H1 (cell line): ENCODE results near the gene ZBTB7B. TPM values are rescaled to one million over a fixed set of nuclear protein-coding genes. Genes with fewer than 3 reads are reported as not detected.

Experiments used
- CTCF ChIA-PET: fragments of 300-600 bp; sonication (Branson Sonifier 250); formaldehyde crosslinking; loops from one replicate; lab custom pipeline; 2021; ENCODE audit not compliant: partially characterized antibody; lab: Charles Lee
- POLR2A ChIA-PET: fragments of 300-600 bp; sonication (Branson Sonifier 250); formaldehyde crosslinking; loops from one replicate; lab custom pipeline; 2021; ENCODE audit warnings: inconsistent platforms; ENCODE audit not compliant: partially characterized antibody; lab: Charles Lee
- DNase-seq, 2 experiments: peaks; one replicate each; pipeline versions ENCODE4 v3.0.0 to v3.0.0-alpha.2; 2010 to 2022; ENCODE audit warnings: low spot score in 2 of 2, low read depth in 1 of 2, mixed read lengths in 1 of 2
- FAIRE-seq: peaks from 2 replicates; lab custom pipeline; 2011; peaks lifted over from hg19 to GRCh38; lab: Jason Lieb, UNC
- H2AFZ ChIP-seq: 2 replicates; pipeline ENCODE4 v1.8.1; 2012; ENCODE audit warnings: low read length, inconsistent platforms
- H2AK5ac ChIP-seq: 2 replicates; pipeline ENCODE4 v1.6.1; 2013; ENCODE audit warnings: low read depth, low read length
- H2BK120ac ChIP-seq: replicated peaks from 2 replicates; pipeline ENCODE3; 2013; ENCODE audit warnings: low read depth, low read length, inconsistent platforms
- H2BK12ac ChIP-seq: 2 replicates; pipeline ENCODE4 v1.6.1; 2013; ENCODE audit warnings: low read depth, low read length
- H2BK15ac ChIP-seq: 2 replicates; pipeline ENCODE4 v1.6.1; 2013; ENCODE audit warnings: low read length
- H2BK20ac ChIP-seq: 2 replicates; pipeline ENCODE4 v1.6.1; 2013; ENCODE audit warnings: low read length
- H2BK5ac ChIP-seq: 2 replicates; pipeline ENCODE4 v1.6.1; 2013; ENCODE audit warnings: low read depth, low read length
- H3K14ac ChIP-seq: 2 replicates; pipeline ENCODE4 v1.6.1; 2013; ENCODE audit warnings: inconsistent platforms; ENCODE audit not compliant: insufficient read length
- H3K18ac ChIP-seq: 2 replicates; pipeline ENCODE4 v1.6.1; 2013; ENCODE audit warnings: low read length; ENCODE audit errors: extremely low read depth
- H3K23ac ChIP-seq: 2 replicates; pipeline ENCODE4 v1.6.1; 2013; ENCODE audit warnings: inconsistent platforms; ENCODE audit not compliant: insufficient read length
- H3K23me2 ChIP-seq: 2 replicates; pipeline ENCODE4 v1.6.1; 2013; ENCODE audit warnings: low read depth, low read length
- H3K27ac ChIP-seq: 2 replicates; pipeline ENCODE4 v1.6.1; 2011; ENCODE audit warnings: low read depth, low read length, inconsistent platforms
- H3K27me3 ChIP-seq, 4 experiments: replicated peaks in 1 of 4; 1 replicate in 1 of 4; 2 replicates in 3 of 4; pipeline versions ENCODE4 v1.6.1 to v1.8.1; 2011 to 2013; ENCODE audit warnings: low read length in 3 of 4, mild to moderate bottlenecking in 3 of 4, inconsistent platforms in 2 of 4, mixed read lengths in 2 of 4, moderate library complexity in 1 of 4; ENCODE audit not compliant: control insufficient read depth in 3 of 4, insufficient read depth in 3 of 4; ENCODE audit errors: extremely low read depth in 1 of 4
- H3K36me3 ChIP-seq, 4 experiments: 2 replicates each; pipeline versions ENCODE4 v1.6.1 to v1.8.1; 2011 to 2013; ENCODE audit warnings: mild to moderate bottlenecking in 4 of 4, low read length in 3 of 4, moderate library complexity in 2 of 4, control low read depth in 1 of 4, inconsistent platforms in 1 of 4; ENCODE audit not compliant: insufficient read depth in 4 of 4, control insufficient read depth in 2 of 4
- H3K4ac ChIP-seq: replicated peaks from 2 replicates; pipeline ENCODE3; 2013; ENCODE audit warnings: low read length, low read depth, mixed read lengths, inconsistent platforms; ENCODE audit not compliant: insufficient read length
- H3K4me1 ChIP-seq, 4 experiments: replicated peaks in 1 of 4; 1 replicate in 1 of 4; 2 replicates in 3 of 4; pipeline versions ENCODE4 v1.6.1 to v1.8.1; 2011 to 2013; ENCODE audit warnings: low read length in 3 of 4, inconsistent platforms in 2 of 4, mixed read lengths in 1 of 4; ENCODE audit not compliant: insufficient read depth in 4 of 4, control insufficient read depth in 3 of 4
- H3K4me2 ChIP-seq, 2 experiments: 2 replicates each; pipeline versions ENCODE4 v1.6.1 to v1.8.1; 2011 to 2013; ENCODE audit warnings: low read depth in 2 of 2, low read length in 2 of 2, control low read depth in 1 of 2, inconsistent platforms in 1 of 2, mild to moderate bottlenecking in 1 of 2; ENCODE audit not compliant: insufficient read depth in 1 of 2
- H3K4me3 ChIP-seq, 4 experiments: fragments of 200-600, 300-600 bp in 1 of 4; sonication (generic), shearing (Covaris generic), sonication (Bioruptor Twin) in 1 of 4; 2 replicates each; pipeline versions ENCODE4 v1.5.1 to v1.8.1; 2011 to 2016; ENCODE audit warnings: low read length in 4 of 4, low read depth in 3 of 4, control low read depth in 2 of 4, inconsistent platforms in 2 of 4, mild to moderate bottlenecking in 2 of 4, mixed read lengths in 1 of 4, moderate library complexity in 1 of 4; ENCODE audit not compliant: insufficient read depth in 2 of 4; ENCODE audit errors: extremely low read depth in 1 of 4
- H3K56ac ChIP-seq: replicated peaks from 2 replicates; pipeline ENCODE3; 2013; ENCODE audit warnings: low read depth, mild to moderate bottlenecking, mixed read lengths, low read length, inconsistent platforms; ENCODE audit not compliant: insufficient read length
- H3K79me1 ChIP-seq: 2 replicates; pipeline ENCODE4 v1.6.1; 2013; ENCODE audit warnings: low read depth, low read length, control low read depth
- H3K79me2 ChIP-seq, 2 experiments: 2 replicates each; pipeline versions ENCODE4 v1.6.1 to v1.8.1; 2012 to 2013; ENCODE audit warnings: low read length in 2 of 2, mild to moderate bottlenecking in 2 of 2, inconsistent platforms in 1 of 2; ENCODE audit not compliant: insufficient read depth in 2 of 2, control insufficient read depth in 1 of 2
- H3K9ac ChIP-seq, 4 experiments: replicated peaks in 1 of 4; 1 replicate in 1 of 4; 2 replicates in 3 of 4; pipeline versions ENCODE4 v1.6.1 to v1.8.1; 2011 to 2013; ENCODE audit warnings: low read depth in 3 of 4, low read length in 3 of 4, control low read depth in 2 of 4, mild to moderate bottlenecking in 2 of 4, moderate library complexity in 2 of 4, inconsistent platforms in 1 of 4; ENCODE audit errors: extremely low read depth in 1 of 4
- H3K9me3 ChIP-seq, 2 experiments: 2 replicates each; pipeline versions ENCODE4 v1.6.1 to v1.8.1; 2012 to 2013; ENCODE audit warnings: mild to moderate bottlenecking in 2 of 2, moderate library complexity in 2 of 2, control low read depth in 1 of 2, inconsistent platforms in 1 of 2, low read depth in 1 of 2, low read length in 1 of 2, mixed read lengths in 1 of 2; ENCODE audit not compliant: insufficient read depth in 2 of 2
- H4K20me1 ChIP-seq, 2 experiments: replicated peaks in 1 of 2; 2 replicates each; pipeline versions ENCODE3 to v1.8.1; 2011 to 2013; ENCODE audit warnings: inconsistent platforms in 2 of 2, low read length in 2 of 2, mild to moderate bottlenecking in 1 of 2; ENCODE audit not compliant: insufficient read depth in 2 of 2, control insufficient read depth in 1 of 2
- H4K5ac ChIP-seq: 2 replicates; pipeline ENCODE4 v1.6.1; 2013; ENCODE audit warnings: low read length, low read depth, mixed read lengths, inconsistent platforms; ENCODE audit not compliant: insufficient read length
- H4K8ac ChIP-seq: 2 replicates; pipeline ENCODE4 v1.8.0; 2013; ENCODE audit warnings: mild to moderate bottlenecking, moderate library complexity, low read length, inconsistent platforms; ENCODE audit not compliant: insufficient read depth; ENCODE audit errors: extremely low read depth
- H4K91ac ChIP-seq: replicated peaks from 2 replicates; pipeline ENCODE3; 2013; ENCODE audit warnings: low read length, mixed read lengths, inconsistent platforms; ENCODE audit not compliant: insufficient read length
- BCL11A ChIP-seq, 2 experiments: IDR thresholded peaks; one replicate each; pipeline ENCODE4 v1.6.1; 2011; ENCODE audit warnings: low read depth in 2 of 2, low read length in 2 of 2, mild to moderate bottlenecking in 2 of 2
- BRCA1 ChIP-seq: IDR thresholded peaks from 2 replicates; pipeline ENCODE4 v1.6.1; 2012; ENCODE audit warnings: low read depth, low read length, improper control_type of control experiment
- CHD2 ChIP-seq: IDR thresholded peaks from 2 replicates; pipeline ENCODE4 v1.6.1; 2012; ENCODE audit warnings: low read length, improper control_type of control experiment
- CTBP2 ChIP-seq: IDR thresholded peaks from 2 replicates; pipeline ENCODE4 v1.7.0; 2011; ENCODE audit warnings: borderline replicate concordance, mild to moderate bottlenecking, moderate library complexity, mixed read lengths, low read length; ENCODE audit not compliant: insufficient read depth, insufficient read length
- KDM1A ChIP-seq: fragments of 200-600, 300-600 bp; sonication (generic); IDR thresholded peaks from 2 replicates; pipeline ENCODE4 v1.7.1; 2016; ENCODE audit warnings: mild to moderate bottlenecking, low read length, borderline replicate concordance
- MAFK ChIP-seq: IDR thresholded peaks from 2 replicates; pipeline ENCODE4 v1.6.1; 2012; ENCODE audit warnings: low read depth, mild to moderate bottlenecking, improper control_type of control experiment, low read length
- PHF8 ChIP-seq: fragments of 200-600 bp; sonication (generic); conservative IDR thresholded peaks from 2 replicates; pipeline ENCODE4 v1.7.1; 2012; ENCODE audit warnings: low read depth, mild to moderate bottlenecking, inconsistent platforms, low read length, moderate library complexity
- RXRA ChIP-seq: IDR thresholded peaks from 2 replicates; pipeline ENCODE4 v1.6.1; 2011; ENCODE audit warnings: low read depth, mild to moderate bottlenecking, low read length, moderate library complexity; ENCODE audit not compliant: insufficient read depth
- SIN3A ChIP-seq, 2 experiments: IDR thresholded peaks in 1 of 2; conservative IDR thresholded peaks in 1 of 2; 2 replicates each; pipeline ENCODE4 v1.6.1; 2011 to 2012; ENCODE audit warnings: low read length in 2 of 2, improper control_type of control experiment in 1 of 2, low read depth in 1 of 2, mild to moderate bottlenecking in 1 of 2
- SP2 ChIP-seq: IDR thresholded peaks from 2 replicates; pipeline ENCODE4 v1.6.1; 2012; ENCODE audit warnings: mild to moderate bottlenecking, low read length, inconsistent platforms
- WGBS, 2 experiments: shearing (Covaris generic) in 1 of 2; methylation state at CpG; one replicate each; pipeline versions ENCODE4 v1.1.6 to v1.1.7; 2013 to 2015; ENCODE audit warnings: low lambda C conversion rate in 2 of 2, mixed read lengths in 2 of 2, inconsistent platforms in 1 of 2, low coverage in 1 of 2, missing lambda C conversion rate in 1 of 2; ENCODE audit not compliant: insufficient replicate concordance in 2 of 2, insufficient coverage in 1 of 2, insufficient read length in 1 of 2; ENCODE audit errors: extremely low coverage in 1 of 2, missing lambda C conversion rate in 1 of 2; 5-methylcytosine and 5-hydroxymethylcytosine counted together
- polyA plus RNA-seq, 7 experiments: library from polyadenylated mRNA; depleted of rRNA in 3 of 7; stranded (reverse) in 5 of 7; unstranded in 2 of 7; fragments of >200 nt in 5 of 7; fragments of 200-250 nt in 2 of 7; gene quantifications; 1 replicate in 5 of 7; 2 replicates in 1 of 7; 4 replicates in 1 of 7; pipeline versions ENCODE4 v1.2.1 to v1.2.3, GENCODE V29; 2011 to 2013; ENCODE audit warnings: missing spikeins in 2 of 7, mixed read lengths in 2 of 7
- total RNA-seq: library from RNA; stranded (reverse); fragmentation: NEBNext Ultra II Directional; extraction: Animal tissue kit (Norgen Biotek cat#: 25700); gene quantifications from 2 replicates; pipeline ENCODE4 v1.2.1, GENCODE V29; 2021

The ZBTB7B gene
- total and polyA plus RNA-seq, 2 of the 8 experiments (the other 6 are each of a cell fraction or from before 2014, with no cell fraction given), result 24.5 to 36.9 TPM

- H3K9me3 ChIP-seq, result no peaks in the 10 kb centered on the region
- no peak overlapping the region for H3K4ac ChIP-seq
- peaks cover 0 to 2% (median 0%) of the 10 kb centered on the region in 4 experiments; a peak in 2 of 8 replicates for H3K36me3 ChIP-seq
- peaks cover 18% of the 10 kb centered on the region; the same call in 1 of the 2 replicates for H3K23me2 ChIP-seq
- H3K27me3 ChIP-seq, result no peaks in the 10 kb centered on the region
- H4K20me1 ChIP-seq, result peaks cover 0 to 9% of the 10 kb centered on the region in 2 experiments
- ChIA-PET CTCF (interaction anchor here (1.3 to 14.0 kb wide), 8 partner anchors 13 to 90 kb away, joined by 4 to 334 read pairs (median 112); partner anchors contain the start of genes CKS1B, EFNA4, FLAD1 and PBXIP1), POLR2A (interaction anchor here (0.6 to 42.8 kb wide), 7 partner anchors 14 to 535 kb away, joined by 3 to 702 read pairs (median 4); partner anchors contain the start of genes CKS1B, EFNA3, EFNA4 and FLAD1)
- H2BK12ac ChIP-seq, result peak overlapping the region; percentile 80
- peak; percentile 97 to 99 for DNase-seq
- H2BK120ac ChIP-seq, result no peak overlapping the region
- H3K4me2 ChIP-seq, result peak overlapping the region; percentile 79 to 87
- no peak overlapping the region for H2AK5ac ChIP-seq
- H4K91ac ChIP-seq, result no peak overlapping the region
- H3K79me2 ChIP-seq, result peaks cover 0 to 38% of the 10 kb centered on the region in 2 experiments; a peak in 2 of 4 replicates
- peak overlapping the region in 2 of 4 experiments; percentile 43 to 60; a peak in 2 of 7 replicates for H3K9ac ChIP-seq
- H2BK5ac ChIP-seq, result peak overlapping the region; percentile 87
- no peak overlapping the region for H3K14ac ChIP-seq
- no peak overlapping the region for H2BK20ac ChIP-seq
- peak overlapping the region; percentile 60; the same call in 1 of the 2 replicates for H3K18ac ChIP-seq
- H2BK15ac ChIP-seq, result no peak overlapping the region
- H2AFZ ChIP-seq, result no peak overlapping the region
- no peak overlapping the region for H3K23ac ChIP-seq
- peak overlapping the region; percentile 20 for H4K5ac ChIP-seq
- WGBS, 2 experiments, result 3% methylated on average over 5 of the region's 38 CpGs; no CpG with 5 or more reads in 1 of the 2 experiments
- H4K8ac ChIP-seq, result peak overlapping the region; percentile 40; the same call in 1 of the 2 replicates
- H3K27ac ChIP-seq, result no peak overlapping the region; the same call in 1 of the 2 replicates
- no peak overlapping the region for H3K56ac ChIP-seq
- H3K79me1 ChIP-seq, result peaks cover 7% of the 10 kb centered on the region
- peaks cover 6 to 18% (median 14%) of the 10 kb centered on the region in 4 experiments for H3K4me1 ChIP-seq
- H3K4me3 ChIP-seq, result peak overlapping the region; percentile 62 to 87 (median 70)
- no peak for FAIRE-seq
- peak; percentile 56 for TF ChIP-seq SP2
- peak; percentile 21 for TF ChIP-seq CTBP2
- TF ChIP-seq SIN3A (conservative IDR thresholded peaks at IDR 0.05 in 1 of 2, IDR thresholded peaks at IDR 0.05 in 1 of 2; ENCODE audit: low read depth in 1 of 2, low read length in 2 of 2), result peak in 1 of 2 experiments; percentile 71; a peak in 2 of 4 replicates
- TF ChIP-seq RXRA, result 0 out of 2 replicates have a peak, but pooled peaks have one; percentile 8
- TF ChIP-seq PHF8, result 0 out of 2 replicates have a peak, but pooled peaks have one; percentile 27
- TF ChIP-seq CHD2, result peak; percentile 77
- peak; percentile 91; the same call in 1 of the 2 replicates for TF ChIP-seq KDM1A
- TF ChIP-seq BRCA1, result no peak
- TF ChIP-seq BCL11A (IDR thresholded peaks at IDR 0.05; ENCODE audit: low read depth in 2 of 2, low read length in 2 of 2), result no peak
- no peak for TF ChIP-seq MAFK
Measured at GRCh38 chr1:155001675-155002463, 733 bp upstream of the ZBTB7B start.
